HEK293T (cell line): Measurements from ENCODE around the gene FAM131C.

Source experiments
- CTCF ChIA-PET: fragments of 350-600 bp; formaldehyde crosslinking; extraction: SDS; loops from one replicate; lab custom pipeline; 2021; ENCODE audit warnings: antibody characterized with exemption, inconsistent platforms; lab: Yijun Ruan, JAX
- POLR2A ChIA-PET: fragments of 350-600 bp; formaldehyde crosslinking; extraction: SDS; loops from one replicate; lab custom pipeline; 2020; ENCODE audit warnings: antibody characterized with exemption, inconsistent platforms; lab: Yijun Ruan, JAX
- DNase-seq: peaks from one replicate; pipeline ENCODE4 v3.0.0; 2012; ENCODE audit warnings: mixed read lengths; ENCODE audit errors: extremely low spot score
- ARNT ChIP-seq: fragments of 450-650 bp; IDR thresholded peaks from 2 replicates; pipeline ENCODE4 v1.6.1; 2017; ENCODE audit warnings: mild to moderate bottlenecking
- BHLHE40 ChIP-seq: fragments of 450-650 bp; IDR thresholded peaks from 2 replicates; pipeline ENCODE4 v1.6.1; 2016; ENCODE audit warnings: mild to moderate bottlenecking, moderate library complexity, borderline replicate concordance
- CTBP1 ChIP-seq: fragments of 450-650 bp; IDR thresholded peaks from 2 replicates; pipeline ENCODE4 v1.6.1; 2016; ENCODE audit warnings: borderline replicate concordance
- ELF4 ChIP-seq: fragments of 450-650 bp; IDR thresholded peaks from 2 replicates; pipeline ENCODE4 v1.6.1; 2017; ENCODE audit warnings: antibody characterized with exemption
- FOXA1 ChIP-seq: fragments of 450-650 bp; IDR thresholded peaks from 2 replicates; pipeline ENCODE4 v1.6.1; 2016; ENCODE audit warnings: mild to moderate bottlenecking
- FOXK2 ChIP-seq: fragments of 450-650 bp; IDR thresholded peaks from 2 replicates; pipeline ENCODE4 v1.6.1; 2016; ENCODE audit warnings: mild to moderate bottlenecking
- FOXM1 ChIP-seq: fragments of 450-650 bp; IDR thresholded peaks from 2 replicates; pipeline ENCODE4 v1.6.1; 2017; ENCODE audit warnings: mild to moderate bottlenecking, borderline replicate concordance
- HDGF ChIP-seq: fragments of 450-650 bp; IDR thresholded peaks from 2 replicates; pipeline ENCODE4 v1.6.1; 2017; ENCODE audit warnings: antibody characterized with exemption, borderline replicate concordance
- L3MBTL2 ChIP-seq: fragments of 450-650 bp; conservative IDR thresholded peaks from 2 replicates; pipeline ENCODE4 v1.6.1; 2016; ENCODE audit warnings: mild to moderate bottlenecking
- LEF1 ChIP-seq: fragments of 450-650 bp; IDR thresholded peaks from 2 replicates; pipeline ENCODE4 v1.6.1; 2017; ENCODE audit warnings: mild to moderate bottlenecking, borderline replicate concordance
- NFRKB ChIP-seq: fragments of 450-650 bp; IDR thresholded peaks from 2 replicates; pipeline ENCODE4 v1.6.1; 2016; ENCODE audit warnings: mild to moderate bottlenecking, moderate library complexity
- PKNOX1 ChIP-seq: fragments of 450-650 bp; IDR thresholded peaks from 2 replicates; pipeline ENCODE4 v1.6.1; 2016
- SP1 ChIP-seq: fragments of 450-650 bp; IDR thresholded peaks from 2 replicates; pipeline ENCODE4 v1.6.1; 2017
- SUZ12 ChIP-seq: fragments of 450-650 bp; IDR thresholded peaks from 2 replicates; pipeline ENCODE4 v1.6.1; 2016; ENCODE audit warnings: mild to moderate bottlenecking
- TARDBP ChIP-seq: fragments of 450-650 bp; IDR thresholded peaks from 2 replicates; pipeline ENCODE4 v1.6.1; 2016
- ZNF384 ChIP-seq: fragments of 450-650 bp; IDR thresholded peaks from 2 replicates; pipeline ENCODE4 v1.6.1; 2016

Gene FAM131C

GRCh38 chr1:16078925-16079656, 5.6 kb upstream of the FAM131C start:
- TF ChIP-seq CTBP1 (no peak), ZNF384 (peak; percentile 89)
- peak; percentile 79 for DNase-seq
- ChIA-PET CTCF (interaction anchor here (0.6 to 8.0 kb wide), 7 partner anchors 15 to 284 kb away, joined by 3 to 123 read pairs (median 3); no protein-coding TSS in a partner anchor), POLR2A (interaction anchor here (0.9 to 1.1 kb wide), 3 partner anchors 94 to 285 kb away, joined by 3 read pairs; no protein-coding TSS in a partner anchor)

- ChIA-PET CTCF (interaction anchor here (0.7 to 8.0 kb wide), 4 partner anchors 68 to 201 kb away, joined by 3 to 123 read pairs (median 6); no protein-coding TSS in a partner anchor), POLR2A (no interaction called here)
- TF ChIP-seq LEF1 (no peak), ELF4 (no peak), ZNF384 (no peak), ARNT (no peak), PKNOX1 (no peak), CTBP1 (no peak), SUZ12 (no peak), TARDBP (no peak), BHLHE40 (no peak), HDGF (no peak), FOXM1 (no peak)
- DNase-seq, result no peak
Observed at GRCh38 chr1:16077406-16078245, 4.2 kb upstream of the FAM131C start.

GRCh38 chr1:16076865-16077238, 3.4 kb upstream of the FAM131C start:
- no peak for DNase-seq
- CTCF ChIA-PET, result interaction anchor here (8.0 kb wide), 1 partner anchor 111 kb away, joined by 123 read pairs; no protein-coding TSS in a partner anchor
- POLR2A ChIA-PET, result no interaction called here
- TF ChIP-seq LEF1 (no peak), PKNOX1 (no peak), CTBP1 (no peak), TARDBP (no peak), HDGF (no peak), ARNT (no peak), SUZ12 (no peak), BHLHE40 (no peak), FOXK2 (no peak), ELF4 (no peak), SP1 (no peak), ZNF384 (no peak), FOXA1 (no peak), FOXM1 (no peak), NFRKB (no peak), L3MBTL2 (no peak)

GRCh38 chr1:16076031-16076864, 2.8 kb upstream of the FAM131C start:
- POLR2A ChIA-PET, result no interaction called here

GRCh38 chr1:16075337-16076030, 2.0 kb upstream of the FAM131C start:
- POLR2A ChIA-PET, result no interaction called here
- DNase-seq, result no peak
- TF ChIP-seq HDGF (no peak), PKNOX1 (no peak), L3MBTL2 (no peak)
- CTCF ChIA-PET, result interaction anchor here (0.7 kb wide), 1 partner anchor 316 kb away, joined by 7 read pairs; no protein-coding TSS in a partner anchor

More at GRCh38 chr1:16076031-16076864, 2.8 kb upstream of the FAM131C start:
- CTCF ChIA-PET, result no interaction called here
- TF ChIP-seq HDGF (no peak), ELF4 (no peak), LEF1 (no peak), FOXA1 (no peak), FOXK2 (no peak), BHLHE40 (no peak), L3MBTL2 (no peak), ARNT (no peak), CTBP1 (no peak)
- no peak for DNase-seq
